Activated effector memory CD4-positive, alpha-beta T cell treated with Interleukin-2 at 50 U/mL for 16 hours (primary cell): ENCODE data around the gene POLR1A.

ENCODE experiments used
- DNase-seq: peaks from one replicate; pipeline ENCODE4 v3.0.0-alpha.2; 2020

POLR1A gene

GRCh38 chr2:86105252-86105968 is at the start of gene POLR1A:
POLR1A (minus strand) TSS chr2:86105886; CDS start chr2:86105776, 110 bp downstream.
- DNase-seq = peak; percentile 77

GRCh38 chr2:86150502-86150901 is 44.8 kb upstream of the POLR1A start:
- DNase-seq = no peak

- no peak for DNase-seq
Measured at GRCh38 chr2:86147793-86148192, 42.1 kb upstream of the POLR1A start.

GRCh38 chr2:86143926-86144685 is 38.4 kb upstream of the POLR1A start:
- DNase-seq = no peak

GRCh38 chr2:86143307-86143706 is 37.6 kb upstream of the POLR1A start:
- no peak for DNase-seq

GRCh38 chr2:86142436-86143257 is 37.0 kb upstream of the POLR1A start:
- no peak for DNase-seq

GRCh38 chr2:86140969-86141392 is 35.3 kb upstream of the POLR1A start:
- no peak for DNase-seq

- DNase-seq = no peak
Measured at GRCh38 chr2:86139981-86140380, 34.3 kb upstream of the POLR1A start.

GRCh38 chr2:86138736-86139625 is 33.3 kb upstream of the POLR1A start:
- no peak for DNase-seq

GRCh38 chr2:86136141-86136540 is 30.5 kb upstream of the POLR1A start:
- no peak for DNase-seq

- no peak for DNase-seq
Measured at GRCh38 chr2:86135653-86136052, 30.0 kb upstream of the POLR1A start.

GRCh38 chr2:86134709-86135108 is 29.0 kb upstream of the POLR1A start:
- DNase-seq = no peak

GRCh38 chr2:86124683-86125082 is 19.0 kb upstream of the POLR1A start:
- no peak for DNase-seq

- no peak for DNase-seq
Measured at GRCh38 chr2:86123328-86123925, 17.7 kb upstream of the POLR1A start.

- no peak for DNase-seq
Measured at GRCh38 chr2:86118130-86118529, 12.4 kb upstream of the POLR1A start.

GRCh38 chr2:86107031-86107430 is 1.3 kb upstream of the POLR1A start:
- DNase-seq = no peak

GRCh38 chr2:86105969-86106945 is 571 bp upstream of the POLR1A start, which contains the start of gene PTCD3:
PTCD3 (plus strand) TSS chr2:86106235; CDS start chr2:86106248, 13 bp downstream.
- peak; percentile 91 for DNase-seq

- DNase-seq = no peak
Measured at GRCh38 chr2:86102157-86102556, 3.5 kb downstream of the POLR1A start.

- no peak for DNase-seq
Measured at GRCh38 chr2:86097913-86098312, 7.8 kb downstream of the POLR1A start.

- no peak for DNase-seq
Measured at GRCh38 chr2:86097114-86097896, 8.4 kb downstream of the POLR1A start.
